HG02642 (cell line): ENCODE results near the gene PUS7L.
"Not testable (repeated sequence)": the region's sequence is repeated elsewhere in the genome, so short reads cannot be mapped to it uniquely, and the experiment has no call there.

ENCODE experiments used
- ATAC-seq: cut with Tn5 transposase; IDR thresholded peaks from one replicate; pipeline ENCODE4 v1.9.1; 2021; ENCODE audit warnings: mild to moderate bottlenecking; ENCODE audit not compliant: unreplicated experiment, poor library complexity

The PUS7L gene

DNA sequence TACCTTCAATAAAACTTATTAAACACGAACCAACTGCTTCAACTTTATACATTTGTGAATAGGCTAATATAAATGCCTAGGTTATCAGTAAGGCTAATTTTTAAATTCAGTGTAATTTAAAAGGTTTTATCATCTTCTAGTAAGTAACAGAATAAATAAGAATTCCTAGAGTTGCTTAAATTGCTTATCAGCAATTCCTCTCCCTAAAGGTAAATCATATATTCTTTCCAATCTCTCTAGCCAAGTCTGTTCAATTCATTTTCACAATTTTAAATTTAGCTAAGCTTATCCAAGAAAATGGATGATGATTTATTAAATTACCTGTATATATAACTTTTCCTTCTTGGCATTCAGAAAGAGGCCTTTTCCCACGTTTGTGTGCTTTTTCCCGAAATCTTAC lies 4.6 kb downstream of the PUS7L start:
- no peak for ATAC-seq

DNA sequence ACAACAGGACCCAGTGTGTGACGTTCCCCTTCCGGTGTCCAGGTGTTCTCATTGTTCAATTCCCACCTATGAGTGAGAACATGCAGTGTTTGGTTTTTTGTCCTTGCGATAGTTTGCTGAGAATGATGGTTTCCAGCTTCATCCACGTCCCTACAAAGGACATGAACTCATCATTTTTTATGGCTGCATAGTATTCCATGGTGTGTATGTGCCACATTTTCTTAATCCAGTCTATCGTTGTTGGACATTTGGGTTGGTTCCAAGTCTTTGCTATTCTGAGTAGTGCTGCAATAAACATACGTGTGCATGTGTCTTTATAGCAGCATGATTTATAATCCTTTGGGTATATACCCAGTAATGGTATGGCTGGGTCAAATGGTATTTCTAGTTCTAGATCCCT lies 7.2 kb downstream of the PUS7L start:
- ATAC-seq, result not testable (repeated sequence)

DNA sequence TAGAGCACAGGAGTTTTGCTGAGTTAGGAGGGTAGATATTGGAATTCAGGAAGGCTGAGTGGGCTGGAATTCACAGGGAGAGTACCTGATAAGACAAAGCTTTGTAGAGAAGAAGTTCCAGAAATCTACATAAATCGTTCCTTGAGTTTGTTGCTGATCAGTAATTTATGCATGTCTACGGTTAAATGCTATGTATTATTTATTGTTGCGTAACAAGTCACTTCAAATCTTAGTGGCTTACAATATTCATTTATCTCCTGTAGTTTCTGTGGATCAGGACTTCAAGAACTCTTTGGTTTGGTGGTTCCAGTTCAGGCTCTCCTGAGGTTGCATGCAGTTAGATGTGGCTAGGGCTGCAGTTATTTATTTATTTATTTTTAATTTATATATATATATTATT lies 7.8 kb downstream of the PUS7L start:
- ATAC-seq, result no peak

DNA sequence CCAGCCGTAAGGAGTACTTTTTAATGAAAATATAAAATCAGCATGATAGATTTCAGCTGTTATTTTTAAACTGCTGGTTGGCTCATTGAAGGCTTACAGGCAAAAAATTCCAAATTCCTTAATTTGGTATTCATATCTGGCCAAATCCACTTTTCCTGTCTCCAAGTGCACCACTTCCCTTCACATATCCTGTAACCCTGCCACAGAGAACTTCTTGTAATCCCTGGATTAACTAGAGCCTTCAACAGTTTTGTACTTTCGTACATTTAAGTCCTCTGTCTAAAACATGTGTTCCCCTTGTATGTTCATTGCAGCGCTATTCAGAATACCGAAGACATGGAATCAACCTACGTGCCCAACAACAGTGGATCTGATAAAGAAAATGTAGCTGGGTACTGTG lies 9.6 kb downstream of the PUS7L start:
- no peak for ATAC-seq

DNA sequence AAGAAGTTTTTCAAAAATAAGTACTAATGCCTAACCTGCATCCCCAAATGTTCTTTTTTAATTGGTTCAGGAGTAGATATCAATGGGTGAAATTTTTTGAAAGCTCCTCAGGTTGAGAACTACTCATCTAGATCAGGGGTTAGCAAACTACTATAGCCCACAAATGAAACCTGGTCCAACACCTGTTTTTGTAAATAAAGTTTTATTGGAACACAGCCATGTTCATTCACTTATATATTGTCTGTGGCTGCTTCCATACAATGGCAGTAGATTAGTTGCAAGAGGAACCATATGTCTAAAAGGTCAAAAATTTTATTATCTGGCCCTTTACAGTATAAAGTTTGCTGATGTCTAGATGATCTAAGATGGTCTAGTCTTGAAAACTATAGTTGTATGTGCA lies 13.8 kb downstream of the PUS7L start:
- no peak for ATAC-seq

DNA sequence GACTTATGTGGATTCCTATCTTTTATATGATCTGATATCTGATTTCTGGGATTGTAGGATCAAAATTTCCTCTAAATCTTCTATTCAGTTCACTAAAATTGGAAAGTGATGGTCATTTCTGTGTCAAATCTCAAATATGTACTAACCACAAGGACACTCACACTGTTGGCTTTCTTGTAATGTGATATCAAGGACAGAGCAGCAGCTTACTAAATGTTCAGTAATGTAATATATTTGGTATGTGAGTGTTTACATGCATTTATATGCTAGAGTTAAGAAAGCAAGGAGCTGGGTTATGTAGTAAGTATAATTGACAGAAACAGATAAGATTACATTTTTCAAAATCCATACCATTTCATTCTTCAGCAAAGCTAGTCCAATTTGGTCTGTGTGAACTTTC lies 16.5 kb downstream of the PUS7L start:
- no peak for ATAC-seq

DNA sequence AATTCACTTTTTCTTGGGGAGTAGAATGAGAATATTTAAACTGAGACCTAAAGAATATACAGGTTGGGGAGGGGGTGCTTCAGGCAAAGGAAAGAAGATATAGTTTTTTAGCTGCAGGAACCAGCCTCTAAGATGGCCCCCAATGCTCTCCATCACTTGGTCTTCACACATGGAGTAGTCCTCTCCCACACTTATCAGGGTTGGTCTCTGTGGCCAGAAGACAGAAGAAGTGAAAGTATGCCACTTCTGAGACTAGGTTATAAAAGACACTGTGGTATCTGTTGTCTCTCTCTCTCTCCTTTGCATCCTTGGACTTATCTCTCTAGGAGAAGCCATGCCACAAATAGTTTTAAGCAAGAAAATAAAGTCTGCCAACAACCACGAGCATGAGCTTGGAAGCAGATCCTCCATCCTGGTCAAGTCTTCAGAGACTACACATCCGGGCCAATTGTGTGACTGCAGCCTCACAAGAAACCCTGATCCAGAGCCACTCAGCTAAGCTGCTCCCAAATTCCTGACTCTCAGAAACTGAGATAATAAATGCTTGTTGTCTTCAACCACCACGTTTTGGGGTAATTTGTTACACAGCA lies 18.0 kb downstream of the PUS7L start:
- no peak for ATAC-seq

DNA sequence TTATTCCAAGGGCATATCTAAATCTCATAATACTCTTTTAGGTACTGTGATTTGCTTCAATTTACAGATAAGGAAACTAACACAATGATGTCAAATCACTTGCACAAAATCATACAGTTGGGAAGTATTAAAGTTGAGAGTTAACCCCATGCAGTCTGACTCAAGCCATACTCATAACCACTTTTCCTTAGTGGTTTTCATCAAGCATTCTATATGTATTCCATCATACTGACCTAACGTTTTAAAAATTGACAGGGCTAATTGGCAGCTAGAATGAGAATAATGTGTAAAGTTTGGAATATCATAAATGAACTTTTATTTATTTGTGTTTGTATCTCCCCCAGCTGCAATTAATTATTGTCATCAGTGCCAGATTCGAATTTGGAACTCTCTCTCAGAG lies 20.9 kb downstream of the PUS7L start:
- ATAC-seq, result no peak

DNA sequence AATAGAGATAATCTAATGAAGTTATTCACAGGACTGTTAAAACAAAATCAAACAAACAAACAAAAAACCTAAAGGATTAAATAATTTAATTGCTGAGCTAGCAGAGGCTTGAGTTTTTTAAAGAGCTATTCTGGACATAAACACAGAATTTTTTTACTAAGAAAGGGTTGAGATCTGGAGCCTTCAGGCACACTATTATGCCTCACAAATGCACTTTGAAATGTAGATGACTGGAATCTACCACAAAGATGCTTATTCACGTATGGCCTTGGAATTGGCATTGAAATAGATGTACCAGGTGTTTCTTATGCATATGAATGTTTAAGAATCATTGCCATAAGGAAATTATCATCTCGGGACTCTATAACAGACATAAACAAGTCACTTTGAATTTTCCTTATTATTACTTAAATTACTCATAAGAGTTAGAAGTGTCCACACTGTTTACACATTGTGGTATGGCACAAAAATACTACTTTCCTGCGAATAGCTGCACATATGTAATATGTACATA lies 21.6 kb downstream of the PUS7L start:
- ATAC-seq, result no peak

DNA sequence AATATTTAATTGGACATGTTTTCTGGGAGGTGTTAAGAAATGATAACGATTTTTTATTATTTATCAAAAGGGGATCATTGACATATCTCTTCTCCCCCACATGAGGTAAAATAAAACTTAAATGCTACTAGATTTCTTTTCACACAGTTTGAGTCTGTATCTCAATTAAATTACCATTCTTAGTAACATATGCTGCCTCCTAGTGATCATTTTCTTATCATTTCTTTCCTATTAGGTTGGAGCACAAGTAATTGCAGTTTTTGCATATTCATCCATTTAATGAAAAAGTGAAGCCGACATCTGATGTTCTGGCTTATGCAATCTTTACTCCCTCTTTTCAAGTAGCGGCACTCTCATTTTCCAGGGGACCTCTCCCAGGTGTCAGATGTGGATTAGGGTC lies 24.9 kb downstream of the PUS7L start:
- ATAC-seq, result no peak

DNA sequence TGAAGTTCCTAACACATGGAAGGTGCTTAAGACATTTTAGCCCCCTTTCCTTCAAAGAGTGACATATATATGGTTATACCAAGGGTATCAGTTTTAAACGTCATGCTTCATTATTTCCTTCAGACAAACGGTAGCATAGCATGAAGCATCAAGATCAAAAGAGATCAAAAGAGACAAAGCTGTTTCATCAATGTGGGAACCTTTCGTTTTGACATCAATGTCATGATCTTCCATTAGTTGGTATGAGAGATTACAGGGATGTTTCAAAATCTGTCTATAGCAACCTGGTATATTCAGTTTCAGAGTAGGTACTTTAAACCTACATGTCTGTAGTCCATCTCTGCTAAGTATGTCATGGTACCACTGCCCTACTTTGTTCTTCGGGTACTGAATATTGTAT lies 28.3 kb downstream of the PUS7L start:
- no peak for ATAC-seq

DNA sequence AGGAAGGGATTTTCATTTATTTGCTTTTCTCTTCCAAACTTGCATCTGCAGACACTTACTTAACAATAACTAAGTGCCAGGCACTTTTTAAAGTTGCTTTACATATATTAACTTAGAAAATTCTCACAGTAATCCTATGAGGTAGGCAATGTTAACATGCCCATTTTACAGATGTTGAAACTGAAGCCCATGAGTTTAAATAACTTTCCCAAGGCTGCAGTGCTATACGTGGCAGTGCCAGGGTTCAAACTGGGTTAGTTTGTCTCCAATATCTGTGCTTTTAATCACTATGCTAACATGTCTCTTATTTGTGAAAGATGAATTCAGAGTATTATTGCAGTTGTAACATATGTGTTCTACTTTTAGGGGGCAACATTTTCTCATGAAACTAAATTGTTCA lies 29.9 kb downstream of the PUS7L start:
- ATAC-seq, result no peak

DNA sequence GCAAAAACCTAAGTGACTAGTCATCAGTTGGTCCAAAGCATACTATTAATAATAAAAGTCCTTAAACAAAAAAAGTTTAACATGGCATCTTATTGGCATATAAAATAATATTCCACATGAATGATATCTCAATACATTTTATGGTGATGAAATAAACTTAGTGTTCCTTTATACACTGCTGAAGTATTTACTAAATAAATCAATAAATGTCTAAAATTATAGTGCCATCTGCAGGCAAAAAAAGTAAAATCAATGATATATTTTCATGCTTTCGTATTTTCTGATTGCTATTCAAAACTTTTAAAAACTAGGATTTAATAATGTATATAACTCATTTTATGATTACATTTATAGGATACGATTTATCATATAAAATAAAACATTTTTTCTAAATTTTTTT lies 30.5 kb downstream of the PUS7L start:
- no peak for ATAC-seq

DNA sequence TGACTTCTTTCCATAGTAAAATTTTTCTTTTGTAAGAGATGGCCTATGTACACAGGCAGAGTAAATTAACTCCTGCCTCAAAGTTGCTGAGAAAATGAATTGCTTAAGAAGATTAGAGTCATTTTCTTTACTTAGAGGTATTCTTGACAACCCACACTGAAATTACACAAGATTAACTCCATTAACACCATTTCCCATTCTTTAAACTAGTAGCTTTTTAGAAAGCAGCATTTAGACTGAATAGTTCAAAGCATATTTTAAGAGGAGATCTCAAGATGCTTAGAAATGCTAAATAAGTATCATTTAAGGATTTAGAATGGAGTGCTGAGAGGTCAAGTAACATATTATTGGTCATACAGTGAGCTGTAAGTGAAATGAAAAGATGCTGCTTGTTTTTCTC lies 35.5 kb downstream of the PUS7L start:
- ATAC-seq, result no peak

DNA sequence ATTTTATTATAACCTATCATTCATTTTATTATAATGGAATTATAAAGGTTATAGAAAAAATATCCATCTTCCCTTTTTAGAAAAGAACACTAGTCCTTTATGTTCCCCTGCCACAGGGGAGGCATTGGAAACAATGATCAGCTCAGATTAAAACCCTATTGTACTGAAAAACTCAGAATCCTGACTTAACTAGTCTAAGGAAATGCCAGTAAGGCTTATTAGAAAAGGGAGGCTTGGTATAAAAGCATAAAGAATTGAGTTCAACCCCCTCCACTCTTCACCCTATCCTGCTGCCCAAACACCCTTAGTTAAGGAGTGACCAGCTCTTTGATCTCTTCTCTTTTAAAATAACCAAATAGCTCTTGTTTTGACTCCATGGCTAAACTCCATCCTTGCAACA lies 36.0 kb downstream of the PUS7L start:
- no peak for ATAC-seq

DNA sequence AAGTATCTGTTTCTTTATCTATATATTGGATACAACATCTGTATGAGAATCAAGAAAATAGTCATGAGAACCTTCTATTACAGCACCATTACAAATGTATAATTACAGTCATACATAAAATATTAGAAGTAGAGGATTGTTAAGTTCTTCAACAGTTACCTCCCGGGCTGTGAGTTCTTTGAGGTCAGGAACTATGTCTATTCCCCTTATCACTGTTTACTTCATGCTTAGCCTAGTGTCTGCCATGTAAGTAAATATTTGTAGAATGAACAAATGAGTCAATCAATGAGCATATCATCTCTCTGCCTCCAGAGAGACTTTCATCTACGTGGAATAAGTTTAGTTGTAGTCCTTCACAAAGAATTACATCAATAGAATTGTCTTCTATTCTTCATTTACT lies 47.2 kb downstream of the PUS7L start:
- no peak for ATAC-seq

DNA sequence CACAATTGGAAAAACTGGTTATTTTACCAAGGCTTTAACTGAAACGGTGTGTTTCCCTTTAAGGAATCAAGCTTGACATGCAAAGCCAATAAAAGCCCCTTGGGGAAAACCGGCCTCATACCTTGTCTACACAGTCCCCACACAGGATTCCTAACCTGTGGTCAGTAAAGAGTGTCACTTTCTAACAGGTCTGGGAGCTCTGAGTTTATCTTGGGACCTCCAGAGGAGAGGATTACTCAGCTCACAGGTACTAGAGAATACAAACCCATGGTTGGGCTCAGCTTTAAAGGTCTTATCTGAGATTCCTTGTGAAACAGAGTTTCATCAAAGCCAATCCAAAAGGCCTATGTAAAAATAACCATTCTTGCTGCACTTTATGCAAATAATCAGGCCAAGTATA lies 54.8 kb downstream of the PUS7L start:
- ATAC-seq, result not testable (repeated sequence)

DNA sequence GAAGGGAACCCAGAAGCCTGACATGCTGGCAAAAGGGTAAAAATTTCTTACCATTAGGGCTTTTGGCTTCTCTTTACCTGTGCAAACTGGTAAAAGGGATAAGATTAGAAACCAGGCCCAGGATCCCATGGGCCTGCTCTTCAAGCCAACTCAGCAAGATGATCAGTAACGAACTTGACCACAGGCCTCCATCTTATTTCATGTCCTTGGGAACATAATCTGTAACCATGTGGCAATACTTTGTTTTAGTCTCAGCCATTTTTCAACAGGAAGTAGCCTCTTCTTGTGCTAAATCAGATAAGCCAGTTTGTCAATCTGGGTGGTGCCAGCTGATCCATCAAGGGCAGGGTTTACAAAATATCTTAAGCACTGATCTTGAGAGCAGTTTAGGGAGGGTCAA lies 57.4 kb downstream of the PUS7L start:
- not testable (repeated sequence) for ATAC-seq

DNA sequence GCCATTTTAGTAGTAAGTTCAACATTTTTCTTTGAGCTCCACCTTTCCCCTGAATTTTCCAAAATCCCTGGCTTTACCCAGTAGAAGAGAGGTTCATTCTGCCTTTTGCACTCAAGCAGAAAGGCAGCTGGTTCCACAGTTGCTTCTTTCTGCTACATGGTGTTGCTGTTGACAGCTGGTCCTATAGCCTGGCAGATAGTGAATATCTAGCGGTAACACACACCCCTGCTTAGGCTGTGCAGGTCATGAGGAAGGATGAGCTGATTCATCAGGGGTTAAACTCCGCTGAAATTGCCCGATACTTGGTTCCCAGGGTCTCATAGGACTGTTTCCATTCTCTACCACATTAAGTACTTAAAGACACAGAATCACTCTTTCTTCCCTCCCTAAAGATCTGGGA lies 62.4 kb downstream of the PUS7L start:
- no peak for ATAC-seq

DNA sequence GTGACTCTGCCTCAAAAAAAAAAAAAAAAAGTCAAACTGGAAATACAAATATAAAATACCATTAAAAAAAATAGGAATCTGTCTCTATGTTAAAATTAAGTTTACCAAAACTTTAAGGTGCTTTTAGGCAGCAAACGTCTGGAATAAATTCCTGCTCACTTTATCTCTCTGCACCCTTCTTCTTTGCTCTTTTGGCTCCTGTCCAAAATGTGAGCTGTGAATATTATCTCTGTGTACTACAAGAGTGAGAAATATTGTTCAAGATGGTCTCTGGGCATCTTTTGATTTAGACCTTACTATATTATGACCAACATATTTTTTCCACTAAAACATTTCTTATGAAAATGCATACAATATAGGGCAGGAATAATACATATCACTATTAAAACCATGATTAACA lies 63.7 kb downstream of the PUS7L start:
- no peak for ATAC-seq

DNA sequence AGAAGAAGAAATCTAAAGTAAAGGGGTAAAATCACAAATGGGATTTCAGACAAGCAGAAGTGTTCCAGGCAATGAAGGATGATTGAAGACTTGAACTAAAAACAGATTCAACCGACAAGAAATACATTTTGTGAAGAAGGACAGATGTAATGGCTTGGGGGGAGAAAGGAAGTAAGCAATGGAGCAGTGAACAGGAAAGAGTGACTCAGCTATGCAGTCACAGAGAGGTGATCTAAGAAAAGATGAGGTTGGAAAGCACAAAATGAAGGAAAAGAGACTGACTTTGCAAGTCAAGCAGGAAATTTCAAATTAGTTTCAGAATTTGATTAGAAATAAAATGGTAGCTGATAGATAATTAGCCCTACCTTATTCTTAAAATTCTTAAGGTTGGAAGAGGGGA lies 66.5 kb downstream of the PUS7L start:
- ATAC-seq, result no peak

DNA sequence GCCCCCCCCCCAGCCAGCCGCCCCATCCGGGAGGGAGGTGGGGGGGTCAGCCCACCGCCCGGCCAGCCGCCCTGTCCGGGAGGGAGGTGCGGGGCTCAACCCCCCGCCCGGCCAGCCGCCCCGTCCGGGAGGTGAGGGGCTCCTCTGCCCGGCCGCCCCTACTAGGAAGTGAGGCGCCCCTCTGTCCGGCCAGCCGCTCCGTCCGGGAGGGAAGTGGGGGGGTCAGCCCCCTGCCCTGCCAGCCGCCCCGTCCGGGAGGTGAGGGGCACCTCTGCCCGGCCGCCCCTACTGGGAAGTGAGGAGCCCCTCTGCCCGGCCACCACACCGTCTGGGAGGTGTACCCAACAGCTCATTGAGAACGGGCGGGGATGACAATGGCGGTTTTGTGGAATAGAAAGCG lies 73.1 kb downstream of the PUS7L start:
- not testable (repeated sequence) for ATAC-seq
